ENCODE measurements around the gene CNN3.

Gene CNN3

DNA sequence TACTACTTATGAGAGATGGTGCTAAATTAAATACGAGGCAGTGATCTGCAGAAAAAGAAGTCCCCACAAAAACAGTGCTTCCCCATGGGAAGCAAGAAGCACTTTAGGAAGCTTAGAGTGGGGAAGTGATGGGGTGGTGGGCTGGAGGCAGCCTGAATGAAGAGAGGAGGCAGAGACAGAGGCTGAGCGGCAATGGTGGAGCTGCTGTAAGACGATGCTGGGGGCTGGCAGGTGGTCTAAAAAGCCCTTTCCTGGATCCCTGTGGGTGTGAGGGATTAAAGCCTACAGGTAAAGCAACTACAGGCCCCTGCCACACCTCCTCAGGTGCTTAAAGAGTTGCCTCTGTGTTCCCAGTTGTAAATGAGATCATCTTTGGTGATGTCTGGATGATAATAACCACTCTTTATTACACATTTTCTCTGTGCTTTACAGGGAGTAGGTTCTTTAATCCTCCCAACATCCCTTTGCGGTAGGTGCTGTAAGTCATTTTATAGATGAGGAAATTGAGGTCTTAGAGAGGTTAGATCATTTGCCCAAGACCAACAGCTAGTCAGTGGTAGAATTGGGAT is 39.2 kb downstream of the CNN3 start:
- no peak for DNase-seq (ENCODE audit: low spot score)

GRCh38 chr1:94887106-94887505 is 39.8 kb downstream of the CNN3 start:
- no peak for DNase-seq (ENCODE audit: low spot score)

GRCh38 chr1:94886361-94886760 is 40.5 kb downstream of the CNN3 start:
- no peak for DNase-seq (ENCODE audit: low spot score)

GRCh38 chr1:94884507-94884906 is 42.4 kb downstream of the CNN3 start:
- no peak for DNase-seq (ENCODE audit: low spot score)

- DNase-seq (ENCODE audit: low spot score), result peak; percentile 81
Observed at GRCh38 chr1:94884106-94884505, 42.8 kb downstream of the CNN3 start.

DNA sequence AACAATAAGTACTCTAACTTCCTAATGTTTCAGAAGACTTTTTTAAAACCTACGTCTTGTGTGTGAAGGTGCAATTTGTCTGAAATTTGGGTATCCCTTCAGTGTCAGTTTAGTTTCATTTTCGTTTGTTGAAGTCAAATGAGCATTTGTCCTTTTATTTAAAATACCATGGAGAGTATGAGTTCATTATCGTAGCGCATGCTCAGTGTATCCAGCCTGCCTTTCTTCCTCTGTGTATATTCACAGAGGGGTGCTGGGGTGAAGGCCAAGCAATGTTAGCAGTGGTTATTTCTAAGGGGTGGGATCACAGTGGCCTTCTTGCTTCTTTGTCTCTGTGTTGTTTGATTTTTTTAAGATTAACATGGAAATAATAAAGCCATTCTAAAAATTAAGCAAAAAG is 43.2 kb downstream of the CNN3 start:
- DNase-seq (ENCODE audit: low spot score), result peak; percentile 68

DNA sequence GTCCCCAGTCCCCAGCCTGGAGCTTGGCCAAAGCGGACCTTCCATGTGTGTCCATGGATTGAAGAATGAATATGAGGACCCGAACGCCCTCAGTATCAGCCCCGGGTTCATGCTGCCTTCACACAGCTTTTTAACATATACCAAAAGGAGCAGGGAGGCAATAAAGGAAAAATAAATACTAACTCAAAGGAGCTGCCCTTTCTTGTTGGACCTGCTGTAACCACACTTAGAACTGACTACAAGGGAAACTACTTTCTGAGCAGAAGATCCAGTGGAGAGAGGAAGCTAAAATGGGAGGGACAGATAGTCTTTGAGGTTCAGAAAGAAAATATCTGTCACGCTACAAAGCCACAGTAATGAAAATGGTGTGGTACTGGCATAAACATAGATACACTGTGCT is 48.6 kb downstream of the CNN3 start:
- DNase-seq (ENCODE audit: low spot score), result no peak

GRCh38 chr1:94876362-94876761 is 50.5 kb downstream of the CNN3 start:
- DNase-seq (ENCODE audit: low spot score), result peak; percentile 20

DNA sequence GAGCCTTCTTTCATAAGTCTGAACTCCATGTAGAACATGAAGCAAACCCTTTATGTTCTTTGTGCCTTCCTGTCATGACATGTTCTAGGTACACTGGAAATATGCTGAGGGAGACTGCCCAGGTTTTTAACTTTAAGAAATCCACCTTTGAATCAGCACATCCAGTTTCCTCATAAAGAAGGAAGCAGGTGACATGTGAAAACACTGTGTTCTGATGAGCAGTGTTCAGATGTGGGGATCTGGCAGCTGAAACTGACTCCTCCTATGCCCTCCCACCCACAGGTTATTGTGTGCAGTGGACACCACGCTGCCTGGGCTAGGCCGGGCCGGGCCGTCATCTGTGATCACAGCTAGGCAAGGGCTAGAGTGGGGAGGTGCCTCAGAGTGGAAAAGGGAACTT is 51.1 kb downstream of the CNN3 start:
- DNase-seq (ENCODE audit: low spot score), result no peak

DNA sequence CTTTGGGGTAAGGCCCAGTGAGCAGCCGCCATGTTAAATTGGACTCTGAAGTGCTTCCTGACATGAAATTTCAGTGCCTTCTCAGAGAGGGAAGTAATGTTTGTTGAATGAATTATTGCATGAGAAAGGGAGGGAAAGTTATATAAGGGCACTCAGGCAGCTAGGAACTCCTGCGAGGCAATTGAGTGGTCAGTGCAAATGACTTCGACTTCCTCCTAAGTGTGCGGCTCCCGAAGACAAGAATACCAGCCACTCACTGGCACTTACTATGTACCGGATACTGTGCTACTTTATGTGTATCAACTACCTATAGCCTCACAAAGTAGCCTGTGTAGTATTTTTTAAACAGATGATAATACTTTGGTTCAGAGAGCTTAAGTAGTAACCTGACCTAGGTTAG is 52.5 kb downstream of the CNN3 start:
- DNase-seq (ENCODE audit: low spot score), result no peak

- peak; percentile 39 for DNase-seq (ENCODE audit: low spot score)
Observed at GRCh38 chr1:94873520-94874351, 53.2 kb downstream of the CNN3 start.

DNA sequence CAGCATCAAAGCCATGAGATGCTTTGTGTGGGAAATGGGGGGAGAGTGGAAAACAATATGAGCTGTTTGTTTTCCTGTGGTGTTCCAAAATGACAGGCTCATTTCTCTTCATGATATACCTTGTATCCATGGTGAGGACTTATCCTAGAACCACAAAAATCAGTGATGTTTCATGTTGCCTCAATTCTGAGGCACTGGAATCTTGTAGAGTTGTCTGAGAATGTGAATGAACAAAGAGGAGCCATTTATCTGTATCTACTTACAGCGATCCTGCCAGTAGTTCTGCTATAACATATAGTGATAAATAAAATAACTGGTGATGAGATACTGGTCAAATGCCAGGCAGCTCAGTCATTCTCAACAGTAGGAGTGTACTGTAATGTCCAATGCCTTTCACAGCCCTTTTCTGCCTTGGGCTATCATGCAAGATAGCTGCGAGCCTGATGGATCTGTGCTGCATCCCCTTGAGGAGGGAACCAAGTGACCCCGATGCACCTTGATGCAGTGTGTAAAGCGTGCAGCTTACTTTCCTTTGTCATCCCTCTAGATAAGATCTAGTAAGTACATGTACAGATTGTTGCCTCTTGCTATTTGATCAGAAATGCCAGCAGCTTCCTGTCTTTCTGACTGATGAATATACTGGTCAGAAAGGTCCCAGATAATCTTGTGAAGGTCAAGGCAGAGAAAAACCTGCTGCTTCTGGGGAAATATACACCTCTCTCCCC is 54.0 kb downstream of the CNN3 start:
- DNase-seq (ENCODE audit: low spot score), result no peak

DNA sequence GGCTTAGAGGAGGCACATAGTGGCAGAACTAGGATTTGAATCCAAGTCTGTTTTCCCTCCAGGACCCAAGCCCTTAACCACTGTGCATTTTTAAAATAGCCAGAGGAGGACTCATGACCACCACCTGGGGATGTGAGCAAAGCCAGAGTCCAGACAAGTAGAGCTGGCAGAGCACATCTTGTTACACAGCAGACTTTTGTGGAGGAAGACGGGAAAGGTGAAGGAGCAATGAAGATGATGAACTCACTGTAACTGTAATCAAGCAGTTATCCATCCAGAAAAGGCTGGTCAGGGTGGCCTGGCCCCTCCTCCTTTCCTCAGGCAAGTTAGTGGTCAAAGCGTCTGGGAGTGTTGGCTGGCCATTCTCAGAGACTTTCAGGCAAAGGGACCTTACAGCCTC is 55.9 kb downstream of the CNN3 start:
- DNase-seq (ENCODE audit: low spot score), result no peak

DNA sequence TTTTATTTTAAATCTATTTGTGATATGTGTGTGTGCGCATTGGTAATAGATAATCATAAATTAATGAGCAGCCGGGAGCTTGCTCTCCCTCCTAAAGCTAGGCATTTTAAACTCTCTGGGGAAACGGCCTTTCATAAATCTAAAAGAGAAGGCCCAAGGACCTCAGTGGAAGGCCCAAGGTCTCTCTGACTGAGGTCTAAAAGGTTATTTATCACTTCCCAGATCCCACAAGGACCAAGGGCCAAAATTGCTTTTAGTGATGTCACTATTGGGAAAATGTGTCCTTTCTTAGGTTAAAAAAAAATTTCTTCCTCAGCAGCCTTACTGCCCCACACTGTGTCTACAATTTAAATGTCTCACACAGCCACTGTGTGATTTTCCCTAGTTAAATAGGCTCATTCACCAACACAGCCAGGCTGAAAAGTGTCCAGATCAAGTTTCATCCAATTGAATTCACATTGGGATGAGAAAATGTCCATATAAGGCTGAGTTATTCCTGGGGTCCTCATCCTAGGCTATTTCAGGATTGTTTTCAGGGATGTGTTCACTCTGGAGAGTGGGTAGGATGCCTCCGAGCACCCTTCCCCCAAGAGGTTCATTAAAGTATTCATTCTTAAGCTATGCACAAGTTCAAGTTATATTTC is 60.6 kb downstream of the CNN3 start:
- DNase-seq (ENCODE audit: low spot score), result peak; percentile 40

GRCh38 chr1:94865360-94865759 is 61.5 kb downstream of the CNN3 start:
- peak; percentile 50 for DNase-seq (ENCODE audit: low spot score)

GRCh38 chr1:94864821-94865220 is 62.1 kb downstream of the CNN3 start:
- no peak for DNase-seq (ENCODE audit: low spot score)

DNA sequence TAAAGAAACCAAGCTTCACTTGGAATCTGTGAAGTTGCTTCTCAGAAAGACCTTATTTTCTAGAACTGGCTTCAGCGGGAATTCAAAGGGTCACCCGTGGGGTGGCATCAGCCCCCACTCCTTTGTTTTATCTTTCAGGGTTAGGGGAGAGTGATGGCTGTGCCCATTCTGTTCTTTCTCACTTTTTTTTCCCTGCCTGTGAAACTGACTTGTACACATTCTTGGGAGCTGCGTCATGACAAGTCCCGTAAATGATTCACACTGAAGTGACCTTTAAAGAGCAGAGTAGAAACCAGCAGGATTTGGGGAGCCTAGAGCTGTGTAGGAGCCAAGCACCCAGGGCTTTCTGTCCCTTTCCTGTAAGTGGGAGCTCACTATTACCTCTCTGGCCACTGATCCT is 63.0 kb downstream of the CNN3 start:
- DNase-seq (ENCODE audit: low spot score), result peak; percentile 76

DNA sequence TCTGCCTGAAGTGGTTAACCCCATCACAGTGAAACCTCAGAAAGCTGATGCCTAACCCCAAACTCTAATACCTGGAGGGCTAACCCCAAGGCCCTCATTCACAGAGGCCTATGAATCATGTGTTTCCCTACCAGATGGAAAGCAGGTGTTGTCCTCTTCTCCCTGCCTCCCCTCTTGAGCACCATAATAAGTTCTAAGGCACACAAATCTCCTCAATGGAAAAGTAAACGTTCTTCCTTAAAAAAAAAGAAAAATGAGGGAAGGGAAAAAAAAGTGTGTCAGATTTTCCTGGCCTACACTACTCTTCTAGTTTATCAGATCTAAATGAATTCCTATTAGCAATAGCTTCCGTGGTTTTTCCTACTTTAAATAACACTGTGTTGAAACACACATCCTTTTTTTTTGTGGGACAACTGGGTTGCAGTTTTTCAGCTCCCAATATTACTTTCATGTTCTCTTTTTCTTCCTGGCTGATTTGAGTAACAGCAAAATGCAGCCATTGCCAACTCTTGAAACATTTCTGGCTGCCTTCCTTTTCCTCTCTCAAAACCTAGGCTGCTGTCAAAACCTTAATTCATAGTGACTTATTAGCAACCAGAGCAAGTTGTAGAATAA is 63.5 kb downstream of the CNN3 start:
- DNase-seq (ENCODE audit: low spot score), result peak; percentile 58

DNA sequence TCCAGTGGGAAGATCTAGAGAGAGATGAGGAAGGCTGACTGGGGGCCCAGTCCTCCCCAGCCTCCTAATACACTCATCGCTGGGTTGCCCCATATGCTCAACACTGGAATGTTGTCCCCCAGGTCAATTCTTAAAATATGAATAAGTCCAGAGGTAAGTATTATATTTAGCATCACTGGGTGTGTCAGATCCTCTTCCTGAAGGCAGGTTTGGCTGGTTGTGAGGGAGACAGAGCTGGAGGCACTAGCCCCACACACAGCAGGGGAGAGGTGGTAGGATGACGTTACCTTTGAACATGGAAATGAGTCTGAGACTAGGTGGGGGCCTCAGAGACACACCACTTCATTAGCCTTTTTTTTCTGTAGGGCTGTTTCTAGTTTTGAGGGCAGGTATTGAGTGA is 64.2 kb downstream of the CNN3 start:
- DNase-seq (ENCODE audit: low spot score), result no peak

GRCh38 chr1:94859174-94859573 is 67.7 kb downstream of the CNN3 start:
- no peak for DNase-seq (ENCODE audit: low spot score)

GRCh38 chr1:94858276-94858675 is 68.6 kb downstream of the CNN3 start:
- no peak for DNase-seq (ENCODE audit: low spot score)

GRCh38 chr1:94856868-94857267 is 70.0 kb downstream of the CNN3 start:
- DNase-seq (ENCODE audit: low spot score), result no peak
